KBM-7 (cell line): ENCODE results near the gene SRPX.

Experiments used
- DNase-seq: peaks from one replicate; pipeline ENCODE4 v3.0.0-alpha.2; 2015
- in situ Hi-C: fragments of 300-500 bp; cut with MboI; formaldehyde crosslinking; loops from 2 replicates; pipeline ENCODE4 v1.14.3; 2020; ENCODE audit warnings: low sequenced_read_pairs, low pct_unique_long_range_greater_than_20kb, mixed read lengths

Gene SRPX

GRCh38 chrX:38103857-38104812 lies 116.5 kb downstream of the SRPX start:
- in situ Hi-C loops = no loop called here
- peak; percentile 3 for DNase-seq

- in situ Hi-C loops = no loop called here
- DNase-seq = no peak
Measured at GRCh38 chrX:38102875-38103274, 117.8 kb downstream of the SRPX start.

GRCh38 chrX:38102240-38102639 lies 118.4 kb downstream of the SRPX start:
- in situ Hi-C loops = no loop called here
- no peak for DNase-seq

GRCh38 chrX:38099688-38100087 lies 121.0 kb downstream of the SRPX start:
- DNase-seq = no peak
- in situ Hi-C loops = no loop called here
